ENCODE data around the gene MC4R.

The MC4R gene

DNA sequence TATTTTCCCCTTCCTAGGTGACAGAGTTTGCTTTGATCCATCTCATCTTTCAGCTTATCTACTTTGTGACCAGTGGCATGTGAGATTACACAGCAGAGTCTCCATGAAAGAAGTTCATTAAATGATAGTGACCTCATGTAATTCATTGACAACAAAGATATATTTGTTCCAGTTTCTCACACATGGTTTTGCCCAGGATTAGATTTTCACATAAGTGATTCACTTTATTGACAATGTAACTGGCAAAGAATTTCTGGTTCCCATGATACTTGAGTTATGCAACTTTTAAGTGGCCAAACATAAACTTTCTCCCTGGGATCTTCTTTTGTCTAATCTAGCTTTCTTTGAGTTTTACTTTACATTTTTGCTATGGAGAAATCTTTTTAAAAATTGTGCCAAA lies 50.0 kb downstream of the MC4R start:
- no peak for DNase-seq

Data from retina (tissue), 1 donor.